HEK293 (cell line): Measurements from ENCODE around the gene GLIS1.

Experiments used
- CTCF ChIA-PET: fragments of 350-600 bp; formaldehyde crosslinking; extraction: SDS; loops from one replicate; lab custom pipeline; 2021; ENCODE audit warnings: antibody characterized with exemption; lab: Yijun Ruan, JAX
- POLR2A ChIA-PET: fragments of 300-600 bp; formaldehyde crosslinking; extraction: SDS; loops from one replicate; lab custom pipeline; 2020; ENCODE audit warnings: antibody characterized with exemption, inconsistent platforms; lab: Yijun Ruan, JAX
- H3K27ac ChIP-seq: fragments of 200-500 bp; sonication (Bioruptor generic); 2 replicates; pipeline ENCODE4 v1.5.1; 2014; ENCODE audit warnings: low read depth, low read length, control low read depth, inconsistent platforms; ENCODE audit errors: extremely low read depth
- H3K36me3 ChIP-seq, 2 experiments: fragments of 200-500 bp in 1 of 2; sonication (Bioruptor generic) in 1 of 2; 1 replicate in 1 of 2; 2 replicates in 1 of 2; pipeline ENCODE4 v1.5.1; 2014 to 2017; ENCODE audit warnings: inconsistent platforms in 2 of 2, low read length in 2 of 2; ENCODE audit not compliant: control insufficient read depth in 2 of 2, insufficient read depth in 1 of 2
- H3K4me1 ChIP-seq: fragments of 200-500 bp; sonication (Bioruptor generic); 2 replicates; pipeline ENCODE4 v1.5.1; 2014; ENCODE audit warnings: mild to moderate bottlenecking, low read length, inconsistent platforms; ENCODE audit not compliant: control insufficient read depth, insufficient read depth
- H3K4me3 ChIP-seq: 2 replicates; pipeline ENCODE4 v1.5.1; 2011; ENCODE audit warnings: low read depth, mild to moderate bottlenecking, control low read depth, low read length, moderate library complexity
- H3K9me3 ChIP-seq: fragments of 200-500 bp; sonication (Bioruptor generic); 2 replicates; pipeline ENCODE4 v1.5.1; 2014; ENCODE audit warnings: low read depth, low read length, inconsistent platforms; ENCODE audit not compliant: control insufficient read depth, insufficient read depth
- GLI4 ChIP-seq: fragments of 450-650 bp; formaldehyde crosslinking; IDR thresholded peaks from 2 replicates; pipeline ENCODE4 v1.5.1; 2016; ENCODE audit warnings: missing biosample characterization, missing genetic modification characterization
- HOXD13 ChIP-seq: sonication (generic); formaldehyde crosslinking; IDR thresholded peaks from 2 replicates; pipeline ENCODE4 v1.8.0; 2022; ENCODE audit warnings: missing genetic modification reagents, borderline replicate concordance
- KLF9 ChIP-seq: fragments of 450-650 bp; formaldehyde crosslinking; IDR thresholded peaks from 2 replicates; pipeline ENCODE4 v1.5.1; 2016; ENCODE audit warnings: missing biosample characterization, missing genetic modification characterization, low read depth
- MEIS1 ChIP-seq: sonication (generic); formaldehyde crosslinking; IDR thresholded peaks from 2 replicates; pipeline ENCODE4 v1.8.1; 2022; ENCODE audit warnings: missing genetic modification reagents, mild to moderate bottlenecking, borderline replicate concordance
- SP2 ChIP-seq: fragments of 450-650 bp; formaldehyde crosslinking; IDR thresholded peaks from 2 replicates; pipeline ENCODE4 v1.5.1; 2016; ENCODE audit warnings: missing biosample characterization, missing genetic modification characterization
- TCF7L2 ChIP-seq: IDR thresholded peaks from 2 replicates; pipeline ENCODE4 v1.6.1; 2011; ENCODE audit warnings: low read depth, mild to moderate bottlenecking, inconsistent platforms, low read length, moderate library complexity, borderline replicate concordance
- ZEB2 ChIP-seq: fragments of 450-650 bp; formaldehyde crosslinking; IDR thresholded peaks from 2 replicates; pipeline ENCODE4 v1.5.1; 2016; ENCODE audit warnings: missing biosample characterization, missing genetic modification characterization
- ZNF184 ChIP-seq: fragments of 450-650 bp; IDR thresholded peaks from 2 replicates; pipeline ENCODE4 v1.5.1; 2018; ENCODE audit warnings: missing biosample characterization, mild to moderate bottlenecking, missing genetic modification characterization
- ZNF221 ChIP-seq: fragments of 450-650 bp; formaldehyde crosslinking; IDR thresholded peaks from 2 replicates; pipeline ENCODE4 v1.5.1; 2017; ENCODE audit warnings: missing biosample characterization, missing genetic modification characterization, borderline replicate concordance
- ZNF292 ChIP-seq: fragments of 450-650 bp; formaldehyde crosslinking; IDR thresholded peaks from 2 replicates; pipeline ENCODE4 v1.5.1; 2016; ENCODE audit warnings: low read depth, missing biosample characterization, missing genetic modification characterization, borderline replicate concordance
- ZNF341 ChIP-seq: fragments of 450-650 bp; formaldehyde crosslinking; IDR thresholded peaks from 2 replicates; pipeline ENCODE4; 2016; ENCODE audit warnings: low read depth, missing biosample characterization, missing genetic modification characterization
- ZNF394 ChIP-seq: fragments of 450-650 bp; formaldehyde crosslinking; IDR thresholded peaks from 2 replicates; pipeline ENCODE4 v1.5.1; 2016; ENCODE audit warnings: missing biosample characterization, missing genetic modification characterization, mild to moderate bottlenecking, moderate library complexity, borderline replicate concordance
- ZNF404 ChIP-seq: fragments of 450-650 bp; formaldehyde crosslinking; IDR thresholded peaks from 2 replicates; pipeline ENCODE4 v1.5.1; 2017; ENCODE audit warnings: missing biosample characterization, missing genetic modification characterization
- ZNF514 ChIP-seq: fragments of 450-650 bp; formaldehyde crosslinking; IDR thresholded peaks from 2 replicates; pipeline ENCODE4 v1.5.1; 2016; ENCODE audit warnings: missing biosample characterization, missing genetic modification characterization
- ZNF530 ChIP-seq: fragments of 450-650 bp; formaldehyde crosslinking; IDR thresholded peaks from 2 replicates; pipeline ENCODE4 v1.5.1; 2016; ENCODE audit warnings: low read depth, missing biosample characterization, missing genetic modification characterization
- ZNF558 ChIP-seq: fragments of 450-650 bp; formaldehyde crosslinking; IDR thresholded peaks from 2 replicates; pipeline ENCODE4 v1.5.1; 2016; ENCODE audit warnings: missing biosample characterization, missing genetic modification characterization
- ZNF585B ChIP-seq: fragments of 450-650 bp; formaldehyde crosslinking; IDR thresholded peaks from 2 replicates; pipeline ENCODE4 v1.5.1; 2016; ENCODE audit warnings: missing biosample characterization, missing genetic modification characterization
- ZNF660 ChIP-seq: fragments of 450-650 bp; IDR thresholded peaks from 2 replicates; pipeline ENCODE4 v1.5.1; 2018; ENCODE audit warnings: missing biosample characterization, mild to moderate bottlenecking, missing genetic modification characterization
- ZNF664 ChIP-seq: fragments of 450-650 bp; formaldehyde crosslinking; IDR thresholded peaks from 2 replicates; pipeline ENCODE4 v1.5.1; 2016; ENCODE audit warnings: missing biosample characterization, missing genetic modification characterization
- ZNF785 ChIP-seq: fragments of 450-650 bp; formaldehyde crosslinking; IDR thresholded peaks from 2 replicates; pipeline ENCODE4 v1.5.1; 2016; ENCODE audit warnings: missing biosample characterization, missing genetic modification characterization
- ZNF837 ChIP-seq: fragments of 450-650 bp; formaldehyde crosslinking; IDR thresholded peaks from 2 replicates; pipeline ENCODE4 v1.5.1; 2016; ENCODE audit warnings: missing biosample characterization, missing genetic modification characterization
- ZSCAN16 ChIP-seq: fragments of 450-650 bp; formaldehyde crosslinking; IDR thresholded peaks from 2 replicates; pipeline ENCODE4 v1.5.1; 2016; ENCODE audit warnings: missing biosample characterization, missing genetic modification characterization
- TF ChIP-seq, protein P1 (sequence below): fragments of 450-650 bp; IDR thresholded peaks from 2 replicates; pipeline ENCODE4 v1.5.1; 2018; ENCODE audit warnings: missing biosample characterization, mild to moderate bottlenecking, missing genetic modification characterization
- TF ChIP-seq, protein P2 (sequence below): fragments of 450-650 bp; IDR thresholded peaks from 2 replicates; pipeline ENCODE4 v1.5.1; 2018; ENCODE audit warnings: missing biosample characterization, missing genetic modification characterization
- TF ChIP-seq, protein P3 (sequence below): fragments of 450-650 bp; formaldehyde crosslinking; IDR thresholded peaks from 2 replicates; pipeline ENCODE4 v1.5.1; 2016; ENCODE audit warnings: missing biosample characterization, missing genetic modification characterization
- TF ChIP-seq, protein P4 (sequence below): fragments of 450-650 bp; formaldehyde crosslinking; IDR thresholded peaks from 2 replicates; pipeline ENCODE4 v1.5.1; 2016; ENCODE audit warnings: missing biosample characterization, missing genetic modification characterization

Gene GLIS1

DNA sequence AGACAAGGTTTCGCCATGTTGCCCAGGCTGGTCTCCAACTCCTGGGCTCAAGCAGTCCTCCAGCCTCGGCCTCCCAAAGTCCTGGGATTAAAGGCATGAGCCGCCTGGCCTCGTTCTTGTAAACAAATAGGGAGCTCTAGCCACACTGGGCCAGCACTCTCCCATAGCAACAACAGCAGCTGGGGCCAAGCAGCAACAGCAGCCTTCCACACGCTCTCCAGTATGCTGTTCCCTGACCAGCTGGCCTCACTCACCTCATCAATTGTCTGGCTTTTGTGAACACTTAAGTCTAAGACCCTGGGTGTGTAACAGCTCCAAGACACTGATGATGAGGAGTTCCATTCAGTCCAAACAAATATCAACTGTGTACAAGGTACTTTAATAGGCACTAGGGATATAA, 16.9 kb upstream of the GLIS1 start:
- Histone ChIP-seq H3K36me3 (no peaks in the 10 kb centered on the region), H3K9me3 (no peaks in the 10 kb centered on the region), H3K4me3 (no peak overlapping the region), H3K4me1 (no peaks in the 10 kb centered on the region), H3K27ac (no peak overlapping the region)
- ChIA-PET POLR2A (interaction anchor here (0.6 kb wide), 1 partner anchor 530 kb away, joined by 4 read pairs; no protein-coding TSS in a partner anchor), CTCF (interaction anchor here (0.9 to 1.8 kb wide), 6 partner anchors 10 to 312 kb away, joined by 3 to 7 read pairs (median 6); no protein-coding TSS in a partner anchor)
- TF ChIP-seq TCF7L2 (no peak), ZNF837 (tag by site-specific recombination) (no peak), ZNF184 (tag by site-specific recombination) (no peak), ZNF514 (no peak), ZNF785 (tag by site-specific recombination) (no peak), ZNF558 (tag by site-specific recombination) (no peak), ZNF530 (tag by site-specific recombination) (no peak), ZNF585B (tag by site-specific recombination) (no peak), ZNF404 (tag by site-specific recombination) (no peak), ZSCAN16 (no peak), GLI4 (tag by site-specific recombination) (no peak), ZNF341 (tag by site-specific recombination) (no peak)
- TF ChIP-seq, protein P1, sequence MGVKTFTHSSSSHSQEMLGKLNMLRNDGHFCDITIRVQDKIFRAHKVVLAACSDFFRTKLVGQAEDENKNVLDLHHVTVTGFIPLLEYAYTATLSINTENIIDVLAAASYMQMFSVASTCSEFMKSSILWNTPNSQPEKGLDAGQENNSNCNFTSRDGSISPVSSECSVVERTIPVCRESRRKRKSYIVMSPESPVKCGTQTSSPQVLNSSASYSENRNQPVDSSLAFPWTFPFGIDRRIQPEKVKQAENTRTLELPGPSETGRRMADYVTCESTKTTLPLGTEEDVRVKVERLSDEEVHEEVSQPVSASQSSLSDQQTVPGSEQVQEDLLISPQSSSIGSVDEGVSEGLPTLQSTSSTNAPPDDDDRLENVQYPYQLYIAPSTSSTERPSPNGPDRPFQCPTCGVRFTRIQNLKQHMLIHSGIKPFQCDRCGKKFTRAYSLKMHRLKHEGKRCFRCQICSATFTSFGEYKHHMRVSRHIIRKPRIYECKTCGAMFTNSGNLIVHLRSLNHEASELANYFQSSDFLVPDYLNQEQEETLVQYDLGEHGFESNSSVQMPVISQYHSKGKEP (tag by site-specific recombination) = no peak
- TF ChIP-seq, protein P2, sequence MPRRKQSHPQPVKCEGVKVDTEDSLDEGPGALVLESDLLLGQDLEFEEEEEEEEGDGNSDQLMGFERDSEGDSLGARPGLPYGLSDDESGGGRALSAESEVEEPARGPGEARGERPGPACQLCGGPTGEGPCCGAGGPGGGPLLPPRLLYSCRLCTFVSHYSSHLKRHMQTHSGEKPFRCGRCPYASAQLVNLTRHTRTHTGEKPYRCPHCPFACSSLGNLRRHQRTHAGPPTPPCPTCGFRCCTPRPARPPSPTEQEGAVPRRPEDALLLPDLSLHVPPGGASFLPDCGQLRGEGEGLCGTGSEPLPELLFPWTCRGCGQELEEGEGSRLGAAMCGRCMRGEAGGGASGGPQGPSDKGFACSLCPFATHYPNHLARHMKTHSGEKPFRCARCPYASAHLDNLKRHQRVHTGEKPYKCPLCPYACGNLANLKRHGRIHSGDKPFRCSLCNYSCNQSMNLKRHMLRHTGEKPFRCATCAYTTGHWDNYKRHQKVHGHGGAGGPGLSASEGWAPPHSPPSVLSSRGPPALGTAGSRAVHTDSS = no peak

DNA sequence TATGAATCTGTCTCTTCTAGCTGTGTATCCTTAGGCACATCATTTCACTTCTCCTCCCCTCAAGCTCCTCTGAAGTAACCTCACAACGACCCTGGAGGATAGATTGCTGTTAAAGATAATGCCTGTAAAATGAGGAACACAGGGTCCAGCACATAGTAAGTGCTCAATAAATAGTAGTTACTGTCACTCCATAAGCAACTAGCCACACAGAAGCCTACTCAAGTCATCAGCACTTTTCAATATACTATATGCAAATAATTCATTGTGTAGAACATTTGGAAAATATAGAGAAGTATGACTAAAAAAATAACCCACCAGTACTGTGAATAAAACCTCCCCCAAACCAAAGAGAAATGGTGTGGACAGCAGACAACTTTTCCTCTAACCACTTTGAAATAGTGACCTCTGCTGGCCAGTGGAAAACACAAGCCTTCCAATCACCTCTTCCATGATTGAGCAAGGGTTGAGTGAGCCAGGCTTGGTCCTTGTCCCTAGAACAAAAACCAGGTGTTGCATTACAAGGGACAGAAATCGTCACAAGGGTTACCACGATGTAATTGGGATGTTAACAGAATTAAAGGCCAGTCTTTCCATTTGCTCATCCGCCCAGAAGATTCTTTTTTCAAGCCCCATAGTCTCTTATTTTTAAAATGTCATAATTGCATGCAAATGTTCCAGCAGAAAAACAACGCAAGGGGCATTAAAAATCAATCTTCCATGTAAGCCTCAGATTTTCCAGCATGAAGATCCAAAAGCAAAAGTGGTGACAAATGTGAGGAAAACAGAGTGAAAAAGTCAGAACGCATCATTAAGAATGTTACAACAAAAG, 15.7 kb upstream of the GLIS1 start:
- Histone ChIP-seq H3K4me1 (no peaks in the 10 kb centered on the region), H3K9me3 (no peaks in the 10 kb centered on the region), H3K4me3 (no peak overlapping the region), H3K36me3 (no peaks in the 10 kb centered on the region), H3K27ac (no peak overlapping the region)
- ChIA-PET CTCF (interaction anchor here (0.6 to 2.5 kb wide), 31 partner anchors 8 to 477 kb away, joined by 3 to 26 read pairs (median 5); no protein-coding TSS in a partner anchor), POLR2A (no interaction called here)
- TF ChIP-seq MEIS1 = no peak
- TF ChIP-seq ZNF221 (tag by site-specific recombination) = no peak
- no peak for TF ChIP-seq ZNF292
- 0 out of 2 replicates have a peak, but pooled peaks have one; percentile 46 for TF ChIP-seq ZNF660
- TF ChIP-seq, protein P3, sequence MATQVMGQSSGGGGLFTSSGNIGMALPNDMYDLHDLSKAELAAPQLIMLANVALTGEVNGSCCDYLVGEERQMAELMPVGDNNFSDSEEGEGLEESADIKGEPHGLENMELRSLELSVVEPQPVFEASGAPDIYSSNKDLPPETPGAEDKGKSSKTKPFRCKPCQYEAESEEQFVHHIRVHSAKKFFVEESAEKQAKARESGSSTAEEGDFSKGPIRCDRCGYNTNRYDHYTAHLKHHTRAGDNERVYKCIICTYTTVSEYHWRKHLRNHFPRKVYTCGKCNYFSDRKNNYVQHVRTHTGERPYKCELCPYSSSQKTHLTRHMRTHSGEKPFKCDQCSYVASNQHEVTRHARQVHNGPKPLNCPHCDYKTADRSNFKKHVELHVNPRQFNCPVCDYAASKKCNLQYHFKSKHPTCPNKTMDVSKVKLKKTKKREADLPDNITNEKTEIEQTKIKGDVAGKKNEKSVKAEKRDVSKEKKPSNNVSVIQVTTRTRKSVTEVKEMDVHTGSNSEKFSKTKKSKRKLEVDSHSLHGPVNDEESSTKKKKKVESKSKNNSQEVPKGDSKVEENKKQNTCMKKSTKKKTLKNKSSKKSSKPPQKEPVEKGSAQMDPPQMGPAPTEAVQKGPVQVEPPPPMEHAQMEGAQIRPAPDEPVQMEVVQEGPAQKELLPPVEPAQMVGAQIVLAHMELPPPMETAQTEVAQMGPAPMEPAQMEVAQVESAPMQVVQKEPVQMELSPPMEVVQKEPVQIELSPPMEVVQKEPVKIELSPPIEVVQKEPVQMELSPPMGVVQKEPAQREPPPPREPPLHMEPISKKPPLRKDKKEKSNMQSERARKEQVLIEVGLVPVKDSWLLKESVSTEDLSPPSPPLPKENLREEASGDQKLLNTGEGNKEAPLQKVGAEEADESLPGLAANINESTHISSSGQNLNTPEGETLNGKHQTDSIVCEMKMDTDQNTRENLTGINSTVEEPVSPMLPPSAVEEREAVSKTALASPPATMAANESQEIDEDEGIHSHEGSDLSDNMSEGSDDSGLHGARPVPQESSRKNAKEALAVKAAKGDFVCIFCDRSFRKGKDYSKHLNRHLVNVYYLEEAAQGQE (tag by site-specific recombination) = 0 out of 2 replicates have a peak, but pooled peaks have one; percentile 52
- TF ChIP-seq ZEB2 (tag by site-specific recombination) = no peak
- TF ChIP-seq ZNF664 = peak; percentile 97
- no peak for TF ChIP-seq KLF9 (tag by site-specific recombination)
- TF ChIP-seq, protein P4, sequence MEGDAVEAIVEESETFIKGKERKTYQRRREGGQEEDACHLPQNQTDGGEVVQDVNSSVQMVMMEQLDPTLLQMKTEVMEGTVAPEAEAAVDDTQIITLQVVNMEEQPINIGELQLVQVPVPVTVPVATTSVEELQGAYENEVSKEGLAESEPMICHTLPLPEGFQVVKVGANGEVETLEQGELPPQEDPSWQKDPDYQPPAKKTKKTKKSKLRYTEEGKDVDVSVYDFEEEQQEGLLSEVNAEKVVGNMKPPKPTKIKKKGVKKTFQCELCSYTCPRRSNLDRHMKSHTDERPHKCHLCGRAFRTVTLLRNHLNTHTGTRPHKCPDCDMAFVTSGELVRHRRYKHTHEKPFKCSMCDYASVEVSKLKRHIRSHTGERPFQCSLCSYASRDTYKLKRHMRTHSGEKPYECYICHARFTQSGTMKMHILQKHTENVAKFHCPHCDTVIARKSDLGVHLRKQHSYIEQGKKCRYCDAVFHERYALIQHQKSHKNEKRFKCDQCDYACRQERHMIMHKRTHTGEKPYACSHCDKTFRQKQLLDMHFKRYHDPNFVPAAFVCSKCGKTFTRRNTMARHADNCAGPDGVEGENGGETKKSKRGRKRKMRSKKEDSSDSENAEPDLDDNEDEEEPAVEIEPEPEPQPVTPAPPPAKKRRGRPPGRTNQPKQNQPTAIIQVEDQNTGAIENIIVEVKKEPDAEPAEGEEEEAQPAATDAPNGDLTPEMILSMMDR (tag by site-specific recombination) = peak; percentile 52; the same call in 1 of the 2 replicates
- no peak for TF ChIP-seq HOXD13
- TF ChIP-seq ZNF394 (tag by site-specific recombination) = no peak
- TF ChIP-seq SP2 = no peak
